Astrocyte (in vitro differentiated cells and primary cell): ENCODE results near the gene GTF2IRD1. TPM values are rescaled to one million over a fixed set of nuclear protein-coding genes. Genes with fewer than 3 reads are reported as not detected.
"Not testable (repeated sequence)": the region's sequence is repeated elsewhere in the genome, so short reads cannot be mapped to it uniquely, and the experiment has no call there.

Experiments
- DNase-seq: peaks from one replicate; pipeline ENCODE4 v3.0.0-alpha.2; 2010; ENCODE audit warnings: low read depth
- FAIRE-seq: peaks from 2 replicates; lab custom pipeline; 2011; peaks lifted over from hg19 to GRCh38; lab: Jason Lieb, UNC
- H2AFZ ChIP-seq: 2 replicates; pipeline ENCODE4 v1.6.0; 2012; ENCODE audit warnings: low read depth, low read length, inconsistent platforms
- H3K27ac ChIP-seq: 2 replicates; pipeline ENCODE4 v1.5.1; 2011; ENCODE audit warnings: low read depth, low read length, inconsistent platforms
- H3K27me3 ChIP-seq: 2 replicates; pipeline ENCODE4 v1.6.0; 2011; ENCODE audit warnings: low read length, inconsistent platforms; ENCODE audit not compliant: insufficient read depth
- H3K36me3 ChIP-seq: 2 replicates; pipeline ENCODE4 v1.5.1; 2011; ENCODE audit warnings: low read length, inconsistent platforms; ENCODE audit not compliant: insufficient read depth
- H3K4me1 ChIP-seq: 2 replicates; pipeline ENCODE4 v1.5.1; 2011; ENCODE audit warnings: low read length, inconsistent platforms; ENCODE audit not compliant: insufficient read depth
- H3K4me2 ChIP-seq: 2 replicates; pipeline ENCODE4 v1.6.0; 2012; ENCODE audit warnings: low read length, inconsistent platforms
- H3K4me3 ChIP-seq: 2 replicates; pipeline ENCODE4 v1.5.1; 2011; ENCODE audit warnings: low read depth, mild to moderate bottlenecking, low read length, inconsistent platforms; ENCODE audit not compliant: insufficient read depth
- H3K79me2 ChIP-seq: 2 replicates; pipeline ENCODE4 v1.6.0; 2012; ENCODE audit warnings: mild to moderate bottlenecking, low read length, inconsistent platforms; ENCODE audit not compliant: insufficient read depth
- H3K9ac ChIP-seq: 2 replicates; pipeline ENCODE4 v1.6.0; 2012; ENCODE audit warnings: mild to moderate bottlenecking, low read length, inconsistent platforms
- H3K9me3 ChIP-seq: 2 replicates; pipeline ENCODE4 v1.5.1; 2012; ENCODE audit warnings: low read depth, mild to moderate bottlenecking, low read length, inconsistent platforms; ENCODE audit not compliant: insufficient read depth
- H4K20me1 ChIP-seq: 2 replicates; pipeline ENCODE4 v1.6.0; 2012; ENCODE audit warnings: low read length, inconsistent platforms; ENCODE audit not compliant: insufficient read depth
- H3K27ac Mint-ChIP-seq: one replicate; pipeline ENCODE4 v1.8.0; 2021; ENCODE audit warnings: mild to moderate bottlenecking, mixed read lengths; ENCODE audit not compliant: unreplicated experiment
- H3K27me3 Mint-ChIP-seq: one replicate; pipeline ENCODE4 v1.8.0; 2021; ENCODE audit warnings: low read depth, mixed read lengths; ENCODE audit not compliant: unreplicated experiment
- H3K36me3 Mint-ChIP-seq: one replicate; pipeline ENCODE4 v1.8.0; 2021; ENCODE audit warnings: low read depth, mixed read lengths; ENCODE audit not compliant: unreplicated experiment
- H3K4me1 Mint-ChIP-seq: one replicate; pipeline ENCODE4 v1.8.0; 2021; ENCODE audit warnings: low read depth, mixed read lengths; ENCODE audit not compliant: unreplicated experiment
- H3K4me3 Mint-ChIP-seq: one replicate; pipeline ENCODE4 v1.8.0; 2021; ENCODE audit warnings: mild to moderate bottlenecking, moderate library complexity, mixed read lengths; ENCODE audit not compliant: unreplicated experiment
- H3K9me3 Mint-ChIP-seq: one replicate; pipeline ENCODE4 v1.8.0; 2021; ENCODE audit warnings: mild to moderate bottlenecking, mixed read lengths; ENCODE audit not compliant: unreplicated experiment
- EZH2 ChIP-seq: IDR thresholded peaks from 2 replicates; pipeline ENCODE4 v1.6.1; 2012; ENCODE audit warnings: mild to moderate bottlenecking, low read length, inconsistent platforms; ENCODE audit not compliant: insufficient read depth
- total RNA-seq: library from RNA; stranded (reverse); gene quantifications from 2 replicates; pipeline ENCODE4 v1.2.1, GENCODE V29; 2021
- TF ChIP-seq, protein P1 (sequence below): IDR thresholded peaks from 2 replicates; pipeline ENCODE4 v1.5.1; 2011; ENCODE audit warnings: low read depth, mild to moderate bottlenecking, inconsistent platforms, low read length, moderate library complexity; ENCODE audit not compliant: insufficient read depth

GTF2IRD1 gene
- total RNA-seq, 1 donor from 2014 or later, result 19.3 TPM

DNA sequence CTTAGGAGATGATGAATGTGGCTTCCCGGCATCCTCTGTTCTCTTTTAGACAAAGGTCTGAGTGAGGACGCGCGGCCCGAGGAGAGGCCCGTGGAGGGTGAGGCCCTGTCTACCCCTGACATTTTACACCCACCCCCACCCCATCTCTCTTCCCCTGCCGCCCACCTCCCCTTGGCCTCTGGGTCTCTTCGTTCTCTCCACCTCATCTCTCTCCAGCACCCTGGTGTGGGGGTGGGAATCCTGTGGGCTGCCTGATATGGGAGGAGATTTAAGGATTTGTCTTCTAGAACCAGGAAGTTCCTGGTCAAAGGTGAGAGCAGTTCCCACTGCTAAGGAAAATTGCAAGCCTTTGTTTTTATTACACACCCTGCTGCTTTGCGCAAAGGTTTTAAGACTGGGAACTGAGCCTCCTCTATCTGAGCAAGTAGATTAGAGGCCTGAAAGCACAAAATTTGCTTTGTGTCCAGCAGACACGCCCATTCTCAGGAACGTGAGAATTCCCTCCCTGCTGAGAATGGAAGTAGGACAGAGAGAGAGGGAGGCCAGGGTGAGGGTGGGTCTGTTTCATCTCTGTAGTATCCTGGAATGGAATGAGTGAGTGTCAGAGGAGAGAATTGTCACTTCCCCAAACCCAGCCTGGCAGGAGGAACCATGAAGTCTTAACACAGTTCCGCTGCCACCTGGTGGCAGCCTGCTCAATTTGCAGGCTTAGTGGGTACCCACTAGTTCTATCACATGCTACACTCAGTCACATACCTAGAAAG, 91.2 kb downstream of the GTF2IRD1 start:
- no peak overlapping the region for H3K4me2 ChIP-seq
- H3K4me1 ChIP-seq, result no peaks in the 10 kb centered on the region
- H3K4me3 Mint-ChIP-seq, result no peak overlapping the region
- H3K27me3 Mint-ChIP-seq, result no peaks in the 10 kb centered on the region
- no peak overlapping the region for H2AFZ ChIP-seq
- no peak overlapping the region for H3K27ac Mint-ChIP-seq
- peaks cover 19% of the 10 kb centered on the region for H3K36me3 Mint-ChIP-seq
- no peaks in the 10 kb centered on the region for H3K4me1 Mint-ChIP-seq
- no peaks in the 10 kb centered on the region for H3K79me2 ChIP-seq
- FAIRE-seq, result no peak
- TF ChIP-seq, protein P1, sequence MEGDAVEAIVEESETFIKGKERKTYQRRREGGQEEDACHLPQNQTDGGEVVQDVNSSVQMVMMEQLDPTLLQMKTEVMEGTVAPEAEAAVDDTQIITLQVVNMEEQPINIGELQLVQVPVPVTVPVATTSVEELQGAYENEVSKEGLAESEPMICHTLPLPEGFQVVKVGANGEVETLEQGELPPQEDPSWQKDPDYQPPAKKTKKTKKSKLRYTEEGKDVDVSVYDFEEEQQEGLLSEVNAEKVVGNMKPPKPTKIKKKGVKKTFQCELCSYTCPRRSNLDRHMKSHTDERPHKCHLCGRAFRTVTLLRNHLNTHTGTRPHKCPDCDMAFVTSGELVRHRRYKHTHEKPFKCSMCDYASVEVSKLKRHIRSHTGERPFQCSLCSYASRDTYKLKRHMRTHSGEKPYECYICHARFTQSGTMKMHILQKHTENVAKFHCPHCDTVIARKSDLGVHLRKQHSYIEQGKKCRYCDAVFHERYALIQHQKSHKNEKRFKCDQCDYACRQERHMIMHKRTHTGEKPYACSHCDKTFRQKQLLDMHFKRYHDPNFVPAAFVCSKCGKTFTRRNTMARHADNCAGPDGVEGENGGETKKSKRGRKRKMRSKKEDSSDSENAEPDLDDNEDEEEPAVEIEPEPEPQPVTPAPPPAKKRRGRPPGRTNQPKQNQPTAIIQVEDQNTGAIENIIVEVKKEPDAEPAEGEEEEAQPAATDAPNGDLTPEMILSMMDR, result peak; percentile 56
- TF ChIP-seq EZH2, result no peak
- H3K9ac ChIP-seq, result no peak overlapping the region
- DNase-seq, result peak; percentile 14
- H3K36me3 ChIP-seq, result peaks cover 9% of the 10 kb centered on the region
- no peak overlapping the region for H3K27ac ChIP-seq
- no peaks in the 10 kb centered on the region for H4K20me1 ChIP-seq
- no peak overlapping the region for H3K4me3 ChIP-seq
- no peaks in the 10 kb centered on the region for H3K27me3 ChIP-seq
- no peaks in the 10 kb centered on the region for H3K9me3 ChIP-seq
- H3K9me3 Mint-ChIP-seq, result peaks cover 3% of the 10 kb centered on the region

DNA sequence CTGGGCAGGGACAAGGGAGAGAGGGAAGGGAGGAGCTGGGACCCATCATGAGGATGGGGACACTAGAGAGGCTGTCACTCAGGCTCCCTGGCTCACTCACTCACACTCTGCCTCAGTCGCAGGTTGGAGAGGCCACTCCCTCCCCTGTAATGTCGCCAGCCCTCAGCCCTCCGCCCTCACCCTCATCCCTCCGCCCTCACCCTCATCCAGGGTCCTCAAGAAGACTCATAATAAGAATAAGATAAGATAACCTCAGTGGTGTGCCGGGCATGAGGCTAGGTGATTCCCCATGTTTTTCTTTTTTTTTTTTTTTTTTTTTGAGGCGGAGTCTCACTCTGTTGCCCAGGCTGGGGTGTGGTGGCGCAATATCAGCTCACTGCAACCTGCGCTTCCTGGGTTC, 92.2 kb downstream of the GTF2IRD1 start:
- TF ChIP-seq, protein P1, result no peak
- TF ChIP-seq EZH2, result no peak
- no peak for DNase-seq
- Mint-ChIP-seq H3K27me3 (no peaks in the 10 kb centered on the region), H3K36me3 (peaks cover 19% of the 10 kb centered on the region), H3K4me3 (no peak overlapping the region), H3K27ac (no peak overlapping the region), H3K4me1 (no peaks in the 10 kb centered on the region), H3K9me3 (peaks cover 3% of the 10 kb centered on the region)
- Histone ChIP-seq H3K27me3 (no peaks in the 10 kb centered on the region), H3K9ac (no peak overlapping the region), H3K36me3 (peaks cover 9% of the 10 kb centered on the region), H2AFZ (no peak overlapping the region), H3K4me2 (no peak overlapping the region), H3K79me2 (no peaks in the 10 kb centered on the region), H3K27ac (no peak overlapping the region), H4K20me1 (no peaks in the 10 kb centered on the region), H3K4me3 (no peak overlapping the region), H3K9me3 (no peaks in the 10 kb centered on the region), H3K4me1 (no peaks in the 10 kb centered on the region)
- no peak for FAIRE-seq

DNA sequence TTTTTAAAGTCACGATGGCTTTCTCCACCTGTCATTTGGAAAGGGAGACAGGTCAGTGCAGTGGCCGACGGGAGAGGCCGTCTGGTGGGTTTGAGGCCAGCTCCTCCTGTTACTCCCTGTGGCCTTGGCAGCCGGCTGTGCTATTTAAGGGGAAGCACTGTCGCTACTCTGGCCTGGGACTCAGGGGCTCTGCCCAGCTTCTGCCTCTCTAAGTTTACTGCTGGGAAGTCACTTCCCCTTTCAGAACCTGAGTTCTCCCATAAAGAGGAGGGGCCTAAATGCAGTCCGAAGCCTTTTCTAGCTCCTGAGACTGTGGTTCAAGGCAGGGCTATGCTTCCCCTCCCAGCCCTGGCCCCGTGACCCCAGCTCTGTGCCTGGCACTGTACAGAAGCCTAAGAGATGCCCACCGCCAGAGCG, 99.9 kb downstream of the GTF2IRD1 start:
- H3K27me3 ChIP-seq, H3K27ac ChIP-seq, H3K9me3 ChIP-seq, H2AFZ ChIP-seq, H3K27me3 Mint-ChIP-seq, H3K4me3 ChIP-seq, H3K9me3 Mint-ChIP-seq, FAIRE-seq, H3K79me2 ChIP-seq, H3K27ac Mint-ChIP-seq, H3K4me1 ChIP-seq, H4K20me1 ChIP-seq, H3K4me3 Mint-ChIP-seq, H3K4me2 ChIP-seq, H3K9ac ChIP-seq, H3K4me1 Mint-ChIP-seq, DNase-seq: not testable (repeated sequence)
- H3K36me3 Mint-ChIP-seq, result peaks cover 10% of the 10 kb centered on the region
- H3K36me3 ChIP-seq, result peaks cover 10% of the 10 kb centered on the region
